HG02623 (cell line): Measurements from ENCODE around the gene SGSH.

Experiments used
- ATAC-seq: cut with Tn5 transposase; IDR thresholded peaks from one replicate; pipeline ENCODE4 v1.9.1; 2021; ENCODE audit warnings: moderate library complexity; ENCODE audit not compliant: unreplicated experiment

Gene SGSH

DNA sequence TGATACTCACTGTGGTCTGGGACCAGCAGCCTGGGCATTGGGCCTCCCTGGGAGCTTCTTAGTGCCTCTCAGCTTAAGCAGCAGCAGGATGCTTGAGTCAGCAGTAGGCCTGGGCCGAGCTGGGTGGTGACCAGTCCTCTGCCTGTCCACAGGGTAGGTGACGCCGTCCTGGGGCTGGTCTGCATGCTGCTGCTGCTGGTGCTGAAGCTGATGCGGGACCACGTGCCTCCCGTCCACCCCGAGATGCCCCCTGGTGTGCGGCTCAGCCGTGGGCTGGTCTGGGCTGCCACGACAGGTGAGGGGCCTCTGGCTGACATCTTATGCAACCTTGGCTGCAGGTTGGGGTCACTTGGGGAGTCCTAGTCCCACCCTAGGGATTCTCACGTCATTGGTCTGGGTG, 7.5 kb upstream of the SGSH start:
- no peak for ATAC-seq

DNA sequence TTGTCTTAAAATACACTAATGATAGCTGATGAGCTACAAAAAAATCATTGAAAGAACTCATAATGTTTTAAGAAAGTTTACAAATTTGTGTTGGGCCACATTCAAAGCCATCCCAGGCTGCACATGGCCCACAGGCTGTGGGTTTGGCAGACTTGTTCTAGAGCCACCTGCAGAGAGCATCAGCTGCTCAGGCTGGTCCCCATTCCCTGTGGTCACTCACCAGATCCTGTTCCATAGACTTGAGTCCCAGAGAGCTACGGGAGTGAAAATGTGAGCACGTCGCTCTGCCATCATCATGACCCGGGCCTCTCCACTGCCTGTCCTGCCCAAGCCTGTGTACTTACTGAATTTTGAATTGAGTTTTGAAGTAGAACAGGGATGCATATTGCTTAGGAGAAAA, 7.0 kb upstream of the SGSH start:
- no peak for ATAC-seq

DNA sequence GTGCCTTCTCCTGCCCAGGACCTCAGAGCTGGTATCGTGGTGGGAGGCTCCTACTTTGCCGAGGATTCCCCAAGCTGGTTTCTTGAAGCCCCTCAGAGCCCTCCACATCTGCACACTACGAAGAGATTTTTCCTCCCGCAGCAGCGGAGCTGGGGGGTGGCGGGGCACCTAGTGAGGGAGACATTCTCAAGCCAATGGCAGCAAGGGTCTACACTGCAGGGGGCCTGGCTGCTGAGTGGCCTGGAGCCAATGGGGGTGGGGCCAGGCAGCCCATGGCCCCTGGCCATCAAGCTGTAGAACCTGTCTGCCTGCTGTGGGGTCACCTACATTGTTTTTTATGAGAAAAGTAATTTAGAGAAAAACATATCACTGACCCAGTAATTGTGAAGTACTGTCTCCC, 5.1 kb upstream of the SGSH start:
- no peak for ATAC-seq

DNA sequence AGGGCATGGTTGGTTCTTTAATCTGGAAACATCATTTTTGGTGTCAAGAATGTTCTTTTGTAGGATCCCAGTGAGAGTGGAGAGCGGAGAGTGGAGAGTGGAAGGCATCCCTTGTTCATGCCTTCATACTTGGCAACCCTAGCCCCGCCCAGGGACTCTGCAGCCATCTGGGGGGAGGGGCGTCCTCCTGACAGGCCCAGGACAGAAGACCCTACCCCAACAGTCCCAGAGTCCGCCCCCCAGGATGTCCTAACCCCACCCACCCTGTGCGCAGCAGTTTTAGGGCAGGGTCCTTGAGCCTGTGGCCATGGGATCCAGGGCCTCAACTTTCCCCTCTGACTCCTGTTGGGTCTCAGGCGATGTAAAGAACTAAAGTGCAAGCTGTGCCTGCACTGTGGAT, 4.5 kb upstream of the SGSH start:
- ATAC-seq: no peak

DNA sequence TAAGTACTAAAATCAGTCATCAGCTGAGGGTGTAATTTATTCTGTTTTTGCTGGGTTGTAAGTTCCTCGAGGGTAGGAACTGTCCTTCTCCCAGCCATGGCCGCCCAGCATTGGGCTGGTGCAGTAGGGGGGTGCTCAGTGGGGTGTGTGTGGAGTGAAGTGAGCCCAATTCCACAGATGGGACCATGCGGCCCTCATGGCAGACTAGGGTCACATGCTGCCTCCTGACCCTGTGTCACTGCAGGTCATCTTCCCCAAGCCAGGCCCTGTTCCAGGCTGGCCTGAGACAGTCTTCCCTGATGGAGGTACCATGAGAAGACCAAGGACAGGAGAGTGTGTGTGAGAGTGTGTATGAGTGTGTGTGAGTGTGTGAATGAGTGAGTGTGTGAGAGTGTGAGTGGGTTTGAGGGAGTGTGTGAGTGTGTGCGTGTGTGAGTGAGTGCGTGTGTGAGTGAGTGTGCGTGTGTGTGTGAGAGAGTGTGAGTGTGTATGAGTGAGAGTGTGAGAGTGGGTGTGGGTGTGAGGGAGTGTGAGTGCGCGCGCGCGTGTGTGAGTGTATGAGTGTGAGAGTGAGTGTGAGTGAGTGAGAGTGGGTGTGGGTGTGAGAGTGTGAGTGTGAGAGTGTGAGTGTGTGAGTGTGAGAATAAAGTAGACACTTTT, 3.8 kb upstream of the SGSH start:
- no peak for ATAC-seq

DNA sequence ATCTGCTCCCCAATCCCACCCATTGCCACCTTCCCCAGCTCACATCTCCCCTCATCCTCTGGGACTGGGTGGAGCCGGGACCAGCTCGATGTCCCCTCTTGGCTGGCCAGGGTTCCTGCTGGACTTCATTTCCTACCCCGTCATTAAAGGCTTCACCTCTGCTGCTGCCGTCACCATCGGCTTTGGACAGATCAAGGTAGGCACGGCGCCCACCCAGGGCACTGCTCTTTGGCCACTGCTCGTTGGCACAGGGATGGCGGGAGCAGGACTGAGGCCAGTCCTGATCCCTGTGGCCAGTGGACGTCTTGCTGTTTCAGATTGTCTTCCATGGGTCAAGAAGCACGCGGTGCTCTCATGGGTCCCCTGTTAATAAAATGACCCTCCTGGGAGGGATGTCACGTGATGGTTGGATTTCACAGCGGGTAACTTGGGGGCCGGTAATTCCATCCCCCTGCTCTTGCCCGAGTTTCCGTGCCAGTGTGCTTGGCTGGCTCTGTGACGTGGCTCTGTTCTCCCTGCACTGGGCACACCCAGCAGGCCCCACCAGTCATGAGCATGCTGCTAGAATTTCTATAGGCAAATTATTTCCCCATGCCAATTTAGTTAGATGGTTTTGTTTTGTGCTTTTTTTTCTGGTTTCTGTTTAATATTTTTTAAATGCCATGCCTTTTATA, 3.1 kb upstream of the SGSH start:
- ATAC-seq: no peak

DNA sequence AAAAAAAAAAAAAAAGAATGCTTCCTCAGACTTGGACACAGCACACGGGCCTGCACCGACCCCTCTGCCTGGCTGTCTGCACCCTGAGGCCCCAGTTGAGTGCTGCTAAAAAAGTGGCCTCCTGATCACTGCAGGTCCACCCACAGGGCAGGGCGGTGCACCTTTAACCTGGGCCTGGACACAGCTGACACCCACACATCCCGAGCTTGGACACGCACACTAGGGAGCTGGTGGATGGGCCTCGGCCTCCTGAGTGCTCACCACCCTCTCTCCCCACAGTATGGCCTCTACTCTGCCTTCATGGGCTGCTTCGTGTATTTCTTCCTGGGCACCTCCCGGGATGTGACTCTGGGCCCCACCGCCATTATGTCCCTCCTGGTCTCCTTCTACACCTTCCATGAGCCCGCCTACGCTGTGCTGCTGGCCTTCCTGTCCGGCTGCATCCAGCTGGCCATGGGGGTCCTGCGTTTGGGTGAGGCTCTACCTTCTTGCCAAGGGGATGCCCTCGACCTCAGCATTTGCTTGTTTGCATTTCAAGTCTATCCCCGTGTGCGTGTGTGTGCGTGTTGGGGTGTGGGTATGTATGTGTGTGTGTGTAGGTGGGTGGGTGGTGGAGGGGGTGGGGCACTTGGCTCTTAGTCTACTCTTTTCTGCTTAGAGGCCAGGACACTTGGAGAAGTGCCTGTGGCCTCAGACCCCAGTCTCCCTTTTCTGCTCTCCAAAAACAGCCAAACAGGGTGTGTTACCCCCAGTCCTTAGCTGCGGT, 2.4 kb upstream of the SGSH start:
- ATAC-seq: no peak

DNA sequence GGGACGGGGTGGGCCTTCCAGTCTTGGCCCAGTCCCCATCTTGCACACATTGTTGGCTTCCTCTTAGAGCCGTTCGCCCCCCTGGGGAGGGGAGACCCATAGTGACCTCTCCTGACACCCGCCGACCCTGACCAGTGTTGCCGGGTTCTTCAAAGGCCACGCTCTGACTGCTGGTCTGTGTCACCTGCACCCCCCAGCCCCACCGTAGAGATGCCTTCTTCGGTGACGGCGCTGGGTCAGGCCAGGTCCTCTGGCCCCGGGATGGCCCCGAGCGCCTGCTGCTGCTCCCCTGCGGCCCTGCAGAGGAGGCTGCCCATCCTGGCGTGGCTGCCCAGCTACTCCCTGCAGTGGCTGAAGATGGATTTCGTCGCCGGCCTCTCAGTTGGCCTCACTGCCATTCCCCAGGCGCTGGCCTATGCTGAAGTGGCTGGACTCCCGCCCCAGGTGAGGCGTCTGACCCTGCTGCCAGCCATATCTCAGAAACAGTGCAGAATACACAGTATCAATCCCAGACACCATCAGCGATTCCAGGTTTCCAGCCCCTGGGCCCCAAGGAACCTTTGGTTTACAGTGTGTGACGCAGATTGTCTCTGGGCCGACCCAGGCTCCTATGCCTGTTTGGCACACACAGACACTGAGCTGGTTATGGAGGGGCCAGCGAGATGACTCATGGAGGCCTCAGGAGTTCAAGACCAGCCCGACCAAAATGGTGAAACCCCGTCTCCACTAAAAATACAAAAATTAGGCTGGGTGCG, 1.4 kb upstream of the SGSH start:
- ATAC-seq: no peak

DNA sequence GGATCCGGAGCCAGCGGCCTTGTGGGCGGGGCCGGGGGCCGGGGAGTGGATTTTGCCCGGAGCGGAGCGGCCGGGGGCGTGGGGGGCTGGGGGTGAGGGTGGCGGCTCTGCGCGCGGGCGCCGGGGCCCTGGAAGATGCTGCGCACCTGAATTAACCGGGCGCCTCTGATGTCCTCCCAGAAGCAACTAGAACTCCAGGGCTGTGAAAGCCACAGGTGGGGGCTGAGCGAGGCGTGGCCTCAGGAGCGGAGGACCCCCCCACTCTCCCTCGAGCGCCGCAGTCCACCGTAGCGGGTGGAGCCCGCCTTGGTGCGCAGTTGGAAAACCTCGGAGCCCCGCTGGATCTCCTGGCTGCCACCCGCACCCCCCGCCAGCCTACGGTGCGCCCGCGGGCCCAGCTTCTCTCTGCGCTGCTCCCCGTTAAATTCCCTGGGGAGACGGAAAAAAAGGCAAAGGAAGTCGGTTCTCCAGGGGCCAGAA, 643 bp upstream of the SGSH start:
- ATAC-seq: no peak

DNA sequence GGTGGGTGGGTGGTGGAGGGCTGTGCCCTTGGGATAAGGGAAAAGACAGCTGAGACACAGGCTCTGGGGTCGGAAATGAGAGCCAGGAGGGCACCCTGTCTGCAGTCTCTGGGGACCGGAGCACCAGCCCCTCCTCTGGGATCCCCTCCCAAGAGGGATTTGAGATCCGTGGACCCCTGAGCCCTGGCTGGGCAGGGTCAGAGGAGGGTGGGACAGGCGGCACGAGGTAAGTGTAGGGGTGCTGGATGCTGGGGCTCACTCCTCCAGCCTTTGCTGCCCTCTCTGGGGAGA, 425 bp downstream of the SGSH start:
- no peak for ATAC-seq

DNA sequence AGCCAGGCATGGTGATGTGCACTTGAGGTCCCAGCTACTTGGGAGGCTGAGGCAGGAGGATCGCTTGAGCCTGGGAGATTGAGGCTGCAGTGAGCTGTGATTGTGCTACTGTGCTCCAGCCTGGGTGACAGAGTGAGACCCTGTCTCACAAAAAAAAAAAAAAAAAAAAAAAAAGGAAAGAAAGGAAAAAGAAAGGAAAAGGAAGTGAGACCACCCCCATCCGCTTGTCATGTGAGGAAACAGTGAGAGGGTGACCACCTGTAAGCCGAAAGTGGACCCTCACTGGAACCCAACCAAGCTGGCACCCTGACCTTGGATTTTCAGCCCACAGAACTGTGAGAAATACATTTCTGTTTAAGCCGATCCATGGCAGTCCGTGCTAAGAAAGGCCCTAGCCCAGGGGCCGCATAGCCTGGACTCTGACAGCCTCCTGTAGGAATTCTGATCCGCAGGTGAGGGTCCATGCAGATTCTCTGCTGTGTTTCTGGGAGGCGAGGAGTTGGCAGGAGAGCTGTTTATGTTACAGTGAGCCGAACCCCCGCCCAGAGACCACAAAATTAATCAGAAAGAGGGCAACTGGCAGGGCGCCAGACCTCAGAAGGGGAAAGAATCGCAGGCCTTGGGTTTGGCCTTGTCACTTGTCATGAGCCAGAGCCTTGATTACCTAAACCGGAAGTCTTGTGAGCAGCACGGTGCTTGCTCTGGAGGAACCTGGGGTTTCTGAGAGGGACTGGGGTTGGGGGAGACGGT, 945 bp downstream of the SGSH start:
- ATAC-seq: no peak

DNA sequence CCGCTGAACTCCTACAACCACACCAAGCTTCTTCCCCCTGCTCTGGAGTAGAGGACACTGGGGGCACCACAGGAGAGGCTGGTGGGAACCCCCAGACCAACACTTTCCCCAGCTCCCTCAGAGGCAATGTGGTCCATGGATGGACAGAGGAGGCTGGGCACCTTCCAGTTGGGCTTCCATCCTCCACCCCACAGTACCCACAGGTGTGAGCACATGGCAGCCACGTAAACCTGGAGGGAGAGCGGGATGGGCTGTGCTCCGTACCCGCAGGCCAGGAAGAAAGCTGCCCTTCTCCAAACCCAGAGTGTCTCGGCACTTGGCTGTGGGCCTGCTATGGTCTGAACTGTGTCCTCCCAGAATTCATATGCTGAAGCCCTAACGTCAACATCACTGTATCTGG, 1.7 kb downstream of the SGSH start:
- no peak for ATAC-seq

DNA sequence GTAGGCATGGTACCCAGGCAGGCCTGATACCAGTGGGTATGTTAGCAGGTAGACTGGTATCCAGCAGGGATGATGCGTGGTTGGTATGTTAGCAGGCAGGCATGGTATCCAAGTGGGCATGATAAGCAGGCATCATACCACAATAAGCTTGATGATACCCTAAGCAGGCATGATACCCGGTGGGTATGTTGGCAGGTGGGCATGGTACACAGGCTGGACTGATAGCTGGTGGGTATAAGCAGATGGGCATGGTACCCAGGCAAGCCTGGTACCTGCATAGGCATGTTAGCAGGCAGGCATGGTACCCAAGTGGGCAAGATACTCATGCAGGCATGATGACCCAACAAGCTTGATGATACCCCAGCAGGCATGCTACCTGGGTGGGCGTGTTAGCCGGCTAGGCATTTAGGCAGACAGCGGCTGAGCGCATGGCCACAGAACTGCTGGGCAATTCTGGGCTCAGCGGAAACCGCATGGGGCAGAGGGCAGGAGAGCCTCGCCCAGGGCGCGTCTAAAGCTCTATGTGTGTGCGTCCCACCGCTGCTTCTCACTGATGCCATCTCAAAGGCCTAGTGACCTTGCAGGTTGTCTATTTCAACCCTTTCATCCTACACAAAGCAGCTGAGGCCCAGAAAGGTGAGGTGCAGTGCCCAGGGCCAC, 2.3 kb downstream of the SGSH start:
- ATAC-seq: no peak

DNA sequence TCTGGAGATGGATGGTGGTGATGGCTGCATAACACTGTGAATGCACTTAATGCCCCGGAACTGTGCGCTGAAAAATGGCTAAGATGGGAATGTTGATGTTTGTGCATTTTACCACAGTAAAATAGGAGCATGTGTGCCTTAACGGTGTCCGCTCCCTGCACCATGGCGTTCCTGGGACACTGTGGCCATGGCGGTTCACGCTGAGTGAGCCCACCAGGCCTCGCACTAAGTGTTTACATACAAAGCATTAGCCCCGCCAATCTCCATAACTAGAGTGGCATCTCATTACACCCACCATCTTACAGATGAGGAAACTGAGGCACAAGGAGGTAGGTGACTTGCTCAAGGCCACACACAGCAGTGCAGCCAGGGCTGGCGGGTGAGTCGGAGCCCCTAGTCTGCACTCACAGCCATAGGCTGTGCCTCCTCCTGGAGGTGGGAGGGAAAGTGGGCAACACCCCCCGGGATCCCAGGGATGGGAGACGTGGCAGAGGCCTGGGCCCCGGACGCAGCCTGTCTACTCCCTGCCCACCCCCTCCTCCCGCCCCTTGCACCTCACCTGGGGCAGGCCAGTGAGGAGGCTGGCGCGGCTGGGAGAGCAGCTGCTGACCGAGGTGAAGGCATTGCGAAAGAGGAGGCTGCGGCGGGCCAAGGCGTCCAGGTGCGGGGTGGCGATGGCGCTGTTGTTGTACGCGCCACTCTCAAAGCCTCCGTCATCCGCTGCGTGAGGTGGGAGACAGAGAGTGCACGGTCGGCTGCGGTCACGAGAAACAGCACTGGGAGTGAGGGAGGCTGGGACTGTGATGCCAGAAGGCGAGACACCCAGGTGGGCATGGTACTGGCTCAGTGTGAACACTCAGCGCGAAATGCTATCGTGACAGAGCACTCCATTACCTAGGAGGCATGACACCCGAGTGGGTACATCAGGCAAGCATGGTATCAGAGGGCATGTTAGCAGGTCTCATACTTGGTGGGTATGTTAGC, 3.4 kb downstream of the SGSH start:
- no peak for ATAC-seq

DNA sequence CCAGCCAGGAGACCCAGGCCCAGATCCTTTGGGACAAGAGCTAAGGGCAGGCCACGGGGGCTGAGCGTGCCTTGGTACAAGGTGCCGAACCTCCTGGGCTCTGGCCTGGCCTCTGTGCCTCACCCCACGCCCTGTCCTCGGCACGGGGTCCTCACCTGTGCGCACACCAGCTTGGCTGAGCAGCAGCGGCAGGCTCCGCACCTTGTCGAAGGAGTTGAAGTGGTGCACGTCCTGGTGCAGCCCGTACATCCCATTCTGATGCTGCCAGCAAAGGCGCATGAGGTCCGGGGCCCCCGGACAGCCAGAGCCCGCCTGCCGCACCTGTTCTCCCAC, 5.3 kb downstream of the SGSH start:
- no peak for ATAC-seq

DNA sequence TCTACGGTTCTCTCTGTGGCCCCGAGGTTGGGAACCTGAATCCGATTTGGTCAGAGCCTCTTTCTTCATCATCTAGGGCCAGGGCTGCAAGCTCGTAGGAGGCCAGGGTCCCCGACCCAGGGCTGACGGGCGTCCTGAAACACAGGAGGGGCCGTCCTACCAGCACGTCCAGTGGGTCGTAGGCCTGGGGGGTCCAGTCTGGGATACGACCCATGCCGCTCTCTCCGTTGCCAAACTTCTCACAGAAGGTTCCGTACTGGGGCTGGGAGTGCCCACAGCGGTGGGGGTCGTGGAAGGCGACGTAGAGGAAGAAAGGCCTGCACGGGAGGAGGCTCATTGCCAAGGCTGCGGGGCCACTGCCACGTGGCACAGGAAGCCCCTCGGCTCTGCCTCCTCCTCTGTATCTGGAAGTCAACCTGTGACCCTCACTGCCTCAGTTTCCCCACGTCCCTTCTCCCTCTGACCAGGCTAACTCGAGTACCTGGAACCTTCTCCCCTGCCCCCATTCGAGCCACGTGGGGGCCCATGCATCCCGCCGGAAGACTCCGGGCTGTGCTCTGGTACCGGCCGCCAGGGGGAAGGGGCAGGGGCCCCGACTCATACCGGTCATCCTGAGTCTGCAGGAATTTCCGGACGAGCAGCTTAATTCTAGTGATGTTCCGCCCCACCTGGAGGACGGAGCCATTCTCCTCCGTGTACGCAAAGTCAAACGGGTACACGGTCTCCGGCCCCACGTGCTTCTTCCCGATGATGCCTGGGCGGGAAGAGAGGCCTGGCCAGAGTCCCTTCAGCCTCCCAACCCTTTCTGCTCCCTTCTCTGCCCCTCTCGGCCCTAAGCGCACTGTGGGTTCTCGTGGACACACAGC, 5.9 kb downstream of the SGSH start:
- ATAC-seq: no peak

DNA sequence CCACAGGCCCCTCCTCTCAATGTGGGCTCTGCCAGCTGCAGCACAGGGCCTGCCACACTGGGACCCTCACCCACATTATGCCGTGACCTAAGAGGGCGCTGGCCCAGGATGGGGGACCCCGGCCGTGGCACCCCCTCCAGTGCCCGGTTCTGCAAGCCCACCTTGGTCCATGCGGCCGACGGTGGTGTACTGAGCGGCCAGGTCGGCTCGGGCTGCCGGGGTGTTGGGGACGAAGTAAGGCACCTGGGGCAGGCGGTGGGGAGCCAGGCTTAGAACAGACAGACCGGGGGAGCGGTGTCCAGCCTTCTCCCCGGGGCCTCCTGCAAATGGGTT, 6.5 kb downstream of the SGSH start:
- no peak for ATAC-seq

DNA sequence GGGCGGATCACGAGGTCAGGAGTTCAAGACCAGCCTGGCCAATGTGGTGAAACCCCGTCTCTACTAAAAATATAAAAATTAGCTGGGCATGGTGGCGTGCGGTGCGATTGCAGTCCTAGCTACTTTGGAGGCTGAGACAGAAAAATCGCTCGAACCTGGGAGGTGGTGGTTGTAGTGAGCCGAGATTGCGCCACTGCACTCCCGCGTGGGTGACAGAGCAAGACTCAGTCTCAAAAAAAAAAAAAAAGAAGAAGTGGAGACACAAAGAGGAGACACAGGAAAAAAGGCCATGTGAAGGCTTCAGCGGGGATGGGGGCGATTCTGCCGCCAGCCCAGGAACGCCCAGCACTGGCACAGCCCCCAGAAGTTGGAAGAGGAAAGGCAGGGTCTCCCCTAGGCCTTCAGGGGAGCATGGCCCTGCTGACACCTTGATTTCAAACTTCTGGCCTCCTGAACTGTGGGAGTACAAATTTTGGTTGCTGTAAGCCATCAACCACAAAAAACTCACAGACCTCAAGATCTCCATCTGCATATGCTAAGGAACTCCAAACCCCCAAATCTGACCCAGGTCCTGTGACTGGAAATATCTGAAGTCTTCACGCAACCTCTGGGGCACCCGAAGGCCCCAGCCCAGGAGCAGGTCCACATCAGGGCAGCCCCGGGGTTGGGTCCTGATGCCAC, 7.0 kb downstream of the SGSH start:
- no peak for ATAC-seq
